ENCODE data around the gene NYNRIN.

DNA sequence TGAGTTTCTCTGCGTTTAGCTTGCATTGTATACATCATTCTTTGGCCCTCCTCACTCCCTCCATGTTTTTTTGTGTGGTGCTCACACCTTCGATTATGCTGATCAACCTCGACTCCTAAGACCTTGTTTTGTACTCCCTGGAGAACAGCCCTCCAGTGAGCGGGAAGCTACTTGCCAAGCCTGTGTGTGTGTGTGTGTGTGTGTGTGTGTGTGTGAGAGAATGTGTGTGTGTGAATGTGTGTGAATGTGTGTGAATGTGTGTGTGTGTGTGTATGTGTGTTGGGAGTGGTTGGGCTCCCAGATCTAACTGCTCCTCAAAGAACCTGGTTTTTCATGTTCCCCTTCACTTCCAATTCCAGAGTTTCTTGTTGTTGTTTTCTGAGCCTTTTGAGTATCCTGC, 6.0 kb downstream of the NYNRIN start:
- TF ChIP-seq CTCF (IDR thresholded peaks at IDR 0.05; ENCODE audit: low read length): no peak
- no peak for TF ChIP-seq EZH2 (IDR thresholded peaks at IDR 0.05; ENCODE audit: borderline replicate concordance, low read length)
